Measurements from ENCODE around the gene C2CD2L.

Gene C2CD2L

GRCh38 chr11:119085437-119085847 lies 21.7 kb upstream of the C2CD2L start:
- Histone ChIP-seq H3K36me3 (ENCODE audit: insufficient read depth, low read length) (peaks cover 25% of the 10 kb centered on the region), H3K27me3 (ENCODE audit: control insufficient read depth, insufficient read depth, low read length) (no peaks in the 10 kb centered on the region), H3K4me2 (ENCODE audit: low read length) (peak overlapping the region; percentile 89), H3K4me3 (ENCODE audit: low read length) (peak overlapping the region; percentile 92), H3K4me1 (ENCODE audit: control insufficient read depth, insufficient read depth, low read length) (peaks cover 10% of the 10 kb centered on the region), H3K9ac (ENCODE audit: low read depth, low read length) (peak overlapping the region; percentile 82), H3K9me3 (replicated peaks; ENCODE audit: low read length) (no peaks in the 10 kb centered on the region)

- Histone ChIP-seq H3K9me3 (replicated peaks; ENCODE audit: low read length) (no peaks in the 10 kb centered on the region), H3K4me2 (ENCODE audit: low read length) (no peak overlapping the region), H3K4me1 (ENCODE audit: control insufficient read depth, insufficient read depth, low read length) (peaks cover 10% of the 10 kb centered on the region), H3K36me3 (ENCODE audit: insufficient read depth, low read length) (peaks cover 13% of the 10 kb centered on the region), H3K27me3 (ENCODE audit: control insufficient read depth, insufficient read depth, low read length) (no peaks in the 10 kb centered on the region), H3K4me3 (ENCODE audit: low read length) (no peak overlapping the region), H3K9ac (ENCODE audit: low read depth, low read length) (no peak overlapping the region)
Observed at GRCh38 chr11:119087123-119087522, 20.0 kb upstream of the C2CD2L start.

GRCh38 chr11:119087747-119088241 lies 19.4 kb upstream of the C2CD2L start:
- H3K9ac ChIP-seq (ENCODE audit: low read depth, low read length): no peak overlapping the region
- no peaks in the 10 kb centered on the region for H3K9me3 ChIP-seq (replicated peaks; ENCODE audit: low read length)
- H3K27me3 ChIP-seq (ENCODE audit: control insufficient read depth, insufficient read depth, low read length): no peaks in the 10 kb centered on the region
- no peak overlapping the region for H3K4me2 ChIP-seq (ENCODE audit: low read length)
- H3K4me3 ChIP-seq (ENCODE audit: low read length): no peak overlapping the region
- H3K36me3 ChIP-seq (ENCODE audit: insufficient read depth, low read length): peaks cover 16% of the 10 kb centered on the region
- peaks cover 16% of the 10 kb centered on the region for H3K4me1 ChIP-seq (ENCODE audit: control insufficient read depth, insufficient read depth, low read length)

GRCh38 chr11:119088406-119088805 lies 18.7 kb upstream of the C2CD2L start:
- H3K9me3 ChIP-seq (replicated peaks; ENCODE audit: low read length): no peaks in the 10 kb centered on the region
- no peaks in the 10 kb centered on the region for H3K27me3 ChIP-seq (ENCODE audit: control insufficient read depth, insufficient read depth, low read length)
- no peak overlapping the region for H3K9ac ChIP-seq (ENCODE audit: low read depth, low read length)
- H3K36me3 ChIP-seq (ENCODE audit: insufficient read depth, low read length): peaks cover 23% of the 10 kb centered on the region
- H3K4me2 ChIP-seq (ENCODE audit: low read length): no peak overlapping the region
- peaks cover 22% of the 10 kb centered on the region for H3K4me1 ChIP-seq (ENCODE audit: control insufficient read depth, insufficient read depth, low read length)
- H3K4me3 ChIP-seq (ENCODE audit: low read length): no peak overlapping the region

GRCh38 chr11:119089319-119089718 lies 17.8 kb upstream of the C2CD2L start:
- H3K27me3 ChIP-seq (ENCODE audit: control insufficient read depth, insufficient read depth, low read length): no peaks in the 10 kb centered on the region
- H3K4me1 ChIP-seq (ENCODE audit: control insufficient read depth, insufficient read depth, low read length): peaks cover 22% of the 10 kb centered on the region
- H3K9me3 ChIP-seq (replicated peaks; ENCODE audit: low read length): no peaks in the 10 kb centered on the region
- peaks cover 26% of the 10 kb centered on the region for H3K36me3 ChIP-seq (ENCODE audit: insufficient read depth, low read length)
- H3K4me3 ChIP-seq (ENCODE audit: low read length): no peak overlapping the region
- H3K9ac ChIP-seq (ENCODE audit: low read depth, low read length): no peak overlapping the region
- no peak overlapping the region for H3K4me2 ChIP-seq (ENCODE audit: low read length)

GRCh38 chr11:119091178-119091577 lies 16.0 kb upstream of the C2CD2L start:
- no peak overlapping the region for H3K4me2 ChIP-seq (ENCODE audit: low read length)
- peaks cover 21% of the 10 kb centered on the region for H3K4me1 ChIP-seq (ENCODE audit: control insufficient read depth, insufficient read depth, low read length)
- no peak overlapping the region for H3K9ac ChIP-seq (ENCODE audit: low read depth, low read length)
- H3K9me3 ChIP-seq (replicated peaks; ENCODE audit: low read length): no peaks in the 10 kb centered on the region
- peaks cover 26% of the 10 kb centered on the region for H3K36me3 ChIP-seq (ENCODE audit: insufficient read depth, low read length)
- H3K27me3 ChIP-seq (ENCODE audit: control insufficient read depth, insufficient read depth, low read length): no peaks in the 10 kb centered on the region
- no peak overlapping the region for H3K4me3 ChIP-seq (ENCODE audit: low read length)

- Histone ChIP-seq H3K9ac (ENCODE audit: low read depth, low read length) (peak overlapping the region; percentile 12), H3K36me3 (ENCODE audit: insufficient read depth, low read length) (peaks cover 36% of the 10 kb centered on the region), H3K4me1 (ENCODE audit: control insufficient read depth, insufficient read depth, low read length) (peaks cover 21% of the 10 kb centered on the region)
Observed at GRCh38 chr11:119091966-119092879, 14.9 kb upstream of the C2CD2L start.

GRCh38 chr11:119092880-119093842 lies 14.0 kb upstream of the C2CD2L start:
- Histone ChIP-seq H3K36me3 (ENCODE audit: insufficient read depth, low read length) (peaks cover 46% of the 10 kb centered on the region), H3K4me3 (ENCODE audit: low read length) (peak overlapping the region; percentile 79), H3K4me2 (ENCODE audit: low read length) (peak overlapping the region; percentile 85), H3K27me3 (ENCODE audit: control insufficient read depth, insufficient read depth, low read length) (no peaks in the 10 kb centered on the region), H3K9ac (ENCODE audit: low read depth, low read length) (peak overlapping the region; percentile 90), H3K4me1 (ENCODE audit: control insufficient read depth, insufficient read depth, low read length) (peaks cover 21% of the 10 kb centered on the region), H3K9me3 (replicated peaks; ENCODE audit: low read length) (no peaks in the 10 kb centered on the region)

More at GRCh38 chr11:119091966-119092879, 14.9 kb upstream of the C2CD2L start:
- H3K4me2 ChIP-seq (ENCODE audit: low read length): peak overlapping the region; percentile 85
- peak overlapping the region; percentile 79 for H3K4me3 ChIP-seq (ENCODE audit: low read length)
- no peaks in the 10 kb centered on the region for H3K27me3 ChIP-seq (ENCODE audit: control insufficient read depth, insufficient read depth, low read length)
- no peaks in the 10 kb centered on the region for H3K9me3 ChIP-seq (replicated peaks; ENCODE audit: low read length)

GRCh38 chr11:119093942-119094815 lies 13.0 kb upstream of the C2CD2L start:
- Histone ChIP-seq H3K9me3 (replicated peaks; ENCODE audit: low read length) (no peaks in the 10 kb centered on the region), H3K27me3 (ENCODE audit: control insufficient read depth, insufficient read depth, low read length) (no peaks in the 10 kb centered on the region), H3K4me1 (ENCODE audit: control insufficient read depth, insufficient read depth, low read length) (peaks cover 21% of the 10 kb centered on the region), H3K36me3 (ENCODE audit: insufficient read depth, low read length) (peaks cover 51% of the 10 kb centered on the region), H3K4me3 (ENCODE audit: low read length) (peak overlapping the region; percentile 79), H3K4me2 (ENCODE audit: low read length) (peak overlapping the region; percentile 85), H3K9ac (ENCODE audit: low read depth, low read length) (peak overlapping the region; percentile 90)

- Histone ChIP-seq H3K9me3 (replicated peaks; ENCODE audit: low read length) (no peaks in the 10 kb centered on the region), H3K36me3 (ENCODE audit: insufficient read depth, low read length) (peaks cover 50% of the 10 kb centered on the region), H3K27me3 (ENCODE audit: control insufficient read depth, insufficient read depth, low read length) (no peaks in the 10 kb centered on the region), H3K4me1 (ENCODE audit: control insufficient read depth, insufficient read depth, low read length) (peaks cover 21% of the 10 kb centered on the region), H3K9ac (ENCODE audit: low read depth, low read length) (peak overlapping the region; percentile 90), H3K4me2 (ENCODE audit: low read length) (peak overlapping the region; percentile 85), H3K4me3 (ENCODE audit: low read length) (peak overlapping the region; percentile 79)
Observed at GRCh38 chr11:119094816-119095065, 12.4 kb upstream of the C2CD2L start.

Measured in skeletal muscle satellite cell (primary cell).